ENCODE measurements around the gene PSMD1.
"Not testable (repeated sequence)": the region's sequence is repeated elsewhere in the genome, so short reads cannot be mapped to it uniquely, and the experiment has no call there.

The PSMD1 gene

DNA sequence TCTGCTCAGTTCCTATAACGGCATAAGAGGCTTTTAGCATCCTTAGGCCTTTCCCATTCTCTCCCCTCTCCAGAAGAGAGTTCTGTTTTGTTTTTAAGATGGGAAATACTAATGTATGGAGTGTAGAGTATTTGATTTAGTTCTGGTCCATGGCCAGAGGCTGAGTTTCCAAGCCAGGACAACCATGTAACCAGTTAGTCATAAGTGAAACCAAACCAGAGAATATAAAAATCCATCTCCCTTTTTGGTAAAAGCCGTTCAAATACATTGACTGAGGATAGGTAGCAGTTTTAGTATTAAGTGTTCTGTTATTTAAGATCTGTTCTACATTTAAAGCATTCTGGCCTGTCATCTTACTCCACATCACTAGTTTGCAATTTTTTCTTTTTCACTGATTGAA is 3.1 kb downstream of the PSMD1 start:
- no peaks in the 10 kb centered on the region for H3K9me3 Mint-ChIP-seq
- H3K27ac Mint-ChIP-seq, result peak overlapping the region; percentile 54
- peaks cover 75% of the 10 kb centered on the region for H3K36me3 Mint-ChIP-seq (ENCODE audit: low read depth)
- peak overlapping the region; percentile 95 for H3K4me3 Mint-ChIP-seq
- no peaks in the 10 kb centered on the region for H3K27me3 Mint-ChIP-seq
- no peak for DNase-seq
- H3K4me1 Mint-ChIP-seq (ENCODE audit: low read depth), result peaks cover 48% of the 10 kb centered on the region

DNA sequence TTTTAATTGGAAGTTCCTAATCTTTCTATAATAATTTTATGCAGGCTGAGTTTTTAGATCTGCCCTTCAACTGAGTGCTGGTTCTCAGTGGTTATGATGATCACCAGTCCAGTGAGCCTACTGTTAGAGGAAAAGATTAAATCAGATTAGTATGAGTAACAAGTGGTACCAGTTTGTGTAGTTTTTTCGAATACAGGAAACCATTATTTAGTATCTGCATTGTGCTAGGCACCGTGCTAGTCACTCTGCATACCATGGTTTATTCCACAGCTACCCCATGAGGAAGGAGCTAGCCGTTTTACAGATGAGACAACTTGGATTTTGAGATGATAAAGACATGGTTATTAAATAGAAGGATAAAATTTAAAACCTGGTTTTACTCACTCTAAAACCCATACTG is 6.1 kb downstream of the PSMD1 start:
- Mint-ChIP-seq H3K27ac (no peak overlapping the region), H3K9me3 (no peaks in the 10 kb centered on the region), H3K27me3 (no peaks in the 10 kb centered on the region), H3K4me3 (no peak overlapping the region), H3K4me1 (ENCODE audit: low read depth) (peaks cover 47% of the 10 kb centered on the region), H3K36me3 (ENCODE audit: low read depth) (peaks cover 95% of the 10 kb centered on the region)
- DNase-seq, result no peak

DNA sequence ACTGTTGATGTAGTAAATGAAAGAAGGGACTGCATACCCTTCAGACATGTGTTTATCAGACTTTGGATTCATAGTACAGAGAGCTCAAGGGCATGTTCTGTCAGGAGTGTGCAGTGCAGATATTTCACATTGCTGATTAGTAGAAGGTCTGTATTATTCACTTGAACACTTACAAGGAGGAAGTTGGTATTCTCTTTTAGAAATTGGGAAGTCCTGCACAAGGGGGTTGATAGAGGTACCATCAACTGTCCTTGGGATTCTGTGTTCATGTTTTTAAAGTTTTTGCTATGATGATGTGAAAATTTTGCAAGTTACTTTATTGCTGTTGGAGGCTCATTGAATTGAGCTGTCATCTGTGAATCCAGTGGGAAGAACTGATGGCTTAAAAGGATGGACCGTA is 6.7 kb downstream of the PSMD1 start:
- H3K27ac Mint-ChIP-seq, result no peak overlapping the region
- no peak for DNase-seq
- no peak overlapping the region for H3K4me3 Mint-ChIP-seq
- H3K4me1 Mint-ChIP-seq (ENCODE audit: low read depth), result peaks cover 47% of the 10 kb centered on the region
- no peaks in the 10 kb centered on the region for H3K27me3 Mint-ChIP-seq
- H3K9me3 Mint-ChIP-seq, result no peaks in the 10 kb centered on the region
- peaks cover 95% of the 10 kb centered on the region for H3K36me3 Mint-ChIP-seq (ENCODE audit: low read depth)

DNA sequence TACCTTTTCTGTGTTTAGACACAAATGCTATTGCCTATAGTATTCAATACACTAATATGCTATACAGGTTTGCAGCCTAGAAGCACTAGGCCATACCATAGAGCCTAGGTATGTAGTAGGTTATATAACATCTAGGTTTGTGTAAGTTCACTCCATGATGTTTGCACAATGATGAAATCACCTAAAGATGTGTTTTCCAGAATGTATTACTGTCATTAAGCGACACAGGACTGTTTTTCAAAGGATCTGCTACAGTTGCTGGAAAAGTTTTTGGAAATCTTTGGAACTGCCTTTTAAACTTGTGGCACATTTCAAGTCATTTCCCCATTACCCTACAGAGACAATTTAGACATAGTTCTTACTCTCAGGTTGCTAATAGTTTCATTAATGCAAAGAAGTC is 9.3 kb downstream of the PSMD1 start:
- Mint-ChIP-seq H3K27me3 (no peaks in the 10 kb centered on the region), H3K27ac (no peak overlapping the region), H3K4me3 (no peak overlapping the region), H3K9me3 (no peaks in the 10 kb centered on the region), H3K36me3 (ENCODE audit: low read depth) (peaks cover 93% of the 10 kb centered on the region), H3K4me1 (ENCODE audit: low read depth) (peaks cover 31% of the 10 kb centered on the region)
- no peak for DNase-seq

DNA sequence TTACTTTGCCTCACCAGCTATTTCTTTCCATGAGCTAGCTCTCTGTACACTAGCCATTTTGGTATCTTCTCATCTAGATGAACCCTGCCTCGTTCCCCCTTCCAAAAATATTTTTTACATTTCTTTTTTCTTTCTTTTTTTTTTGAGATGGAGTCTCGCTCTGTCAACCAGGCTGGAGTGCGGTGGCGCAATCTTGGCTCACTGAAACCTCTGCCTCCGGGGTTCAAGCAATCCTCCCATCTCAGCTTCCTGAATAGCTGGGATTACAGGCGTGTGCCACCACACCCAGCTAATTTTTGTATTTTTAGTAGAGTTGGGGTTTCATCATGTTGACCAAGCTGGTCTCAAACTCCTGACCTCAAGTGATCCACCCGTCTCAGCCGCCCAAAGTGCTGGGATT is 10.9 kb downstream of the PSMD1 start:
- peaks cover 92% of the 10 kb centered on the region for H3K36me3 Mint-ChIP-seq (ENCODE audit: low read depth)
- not testable (repeated sequence) for H3K9me3 Mint-ChIP-seq, DNase-seq, H3K4me3 Mint-ChIP-seq, H3K27me3 Mint-ChIP-seq
- peak overlapping the region; percentile 24 for H3K27ac Mint-ChIP-seq
- H3K4me1 Mint-ChIP-seq (ENCODE audit: low read depth), result peaks cover 19% of the 10 kb centered on the region

DNA sequence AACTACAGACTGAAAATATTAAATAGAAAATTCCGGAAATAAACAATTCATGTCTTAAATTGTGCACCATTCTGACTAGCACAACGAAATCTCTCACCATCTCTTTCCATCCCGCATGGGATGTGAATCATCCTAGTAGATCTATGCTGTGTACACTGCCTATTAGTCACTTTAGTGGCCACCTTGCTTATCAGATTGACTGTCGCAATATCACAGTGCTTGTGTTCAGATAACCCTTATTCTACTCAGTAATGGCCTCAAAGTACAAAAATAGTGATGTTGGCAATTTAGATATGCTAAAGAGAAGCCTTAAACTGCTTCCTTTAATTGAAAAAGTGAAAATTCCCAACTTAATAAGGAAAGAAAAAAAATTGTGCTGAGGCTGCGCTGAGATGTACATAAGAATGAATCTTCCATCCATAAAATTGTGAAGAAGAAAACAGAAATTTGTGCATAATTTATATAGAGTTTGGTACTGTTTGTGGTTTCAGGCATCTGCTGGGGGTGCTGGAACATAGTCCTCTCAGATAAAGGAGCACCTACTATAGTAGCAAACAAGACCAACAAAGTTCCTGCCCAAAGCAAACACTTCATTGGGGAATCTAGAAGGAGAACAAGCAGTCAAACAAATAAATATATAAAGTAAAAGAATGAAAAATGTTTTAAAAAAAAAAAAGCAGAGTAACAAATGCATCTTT is 12.0 kb downstream of the PSMD1 start:
- Mint-ChIP-seq H3K4me3 (no peak overlapping the region), H3K4me1 (ENCODE audit: low read depth) (peaks cover 19% of the 10 kb centered on the region), H3K36me3 (ENCODE audit: low read depth) (peaks cover 90% of the 10 kb centered on the region), H3K27ac (peak overlapping the region; percentile 42), H3K9me3 (no peaks in the 10 kb centered on the region), H3K27me3 (no peaks in the 10 kb centered on the region)
- no peak for DNase-seq

DNA sequence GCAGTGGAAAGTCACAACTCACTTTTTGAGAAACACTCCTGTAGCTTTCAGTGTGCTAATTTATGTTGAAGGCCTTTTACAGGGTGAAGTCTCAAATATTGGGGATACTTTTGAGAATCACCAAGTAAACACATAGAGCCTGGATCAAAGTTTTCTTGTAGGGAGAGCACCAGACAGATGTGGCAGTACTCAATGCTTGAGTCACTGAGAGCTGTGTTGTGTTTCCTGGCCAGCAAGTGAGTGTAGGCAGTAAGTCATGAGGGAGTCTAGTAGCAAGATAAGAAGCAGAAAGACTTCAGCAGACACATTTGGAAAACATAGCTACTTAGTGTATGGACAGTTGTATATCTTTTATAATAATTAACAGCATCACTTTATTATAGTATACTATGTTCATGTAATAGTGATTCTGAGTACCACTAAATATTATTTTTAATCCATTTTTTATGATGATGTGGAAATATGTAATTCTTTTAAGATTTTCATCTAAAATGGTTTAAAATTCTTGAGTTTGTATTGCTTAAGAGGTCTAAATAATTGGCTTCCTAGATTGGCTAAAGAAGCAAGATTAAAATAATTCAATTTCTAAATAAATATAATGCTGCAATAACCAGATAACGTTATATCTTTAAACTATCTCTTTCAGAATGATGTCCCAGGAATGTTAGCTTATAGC is 12.8 kb downstream of the PSMD1 start:
- Mint-ChIP-seq H3K9me3 (no peaks in the 10 kb centered on the region), H3K27me3 (no peaks in the 10 kb centered on the region), H3K4me3 (no peak overlapping the region), H3K36me3 (ENCODE audit: low read depth) (peaks cover 86% of the 10 kb centered on the region), H3K4me1 (ENCODE audit: low read depth) (peaks cover 19% of the 10 kb centered on the region), H3K27ac (no peak overlapping the region)
- no peak for DNase-seq

DNA sequence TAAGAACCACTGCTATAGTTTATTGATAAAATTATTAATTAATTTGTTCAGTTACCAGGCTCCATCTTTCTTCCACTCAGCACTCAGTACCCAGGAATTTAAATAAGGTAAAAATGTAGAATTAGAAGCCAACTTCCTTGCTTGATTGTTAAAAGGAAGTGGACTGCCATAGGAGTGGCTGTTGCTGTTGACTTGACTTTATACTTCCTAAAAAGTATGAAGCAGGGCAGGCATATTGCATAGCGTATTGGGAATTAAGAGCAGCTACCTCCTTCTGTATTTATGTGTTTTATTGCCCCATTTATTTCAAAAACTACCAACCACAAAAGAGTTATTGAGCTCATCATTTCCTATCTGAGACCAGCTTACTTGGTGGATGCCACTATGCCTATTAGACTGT is 27.9 kb downstream of the PSMD1 start:
- peaks cover 95% of the 10 kb centered on the region for H3K36me3 Mint-ChIP-seq (ENCODE audit: low read depth)
- no peaks in the 10 kb centered on the region for H3K9me3 Mint-ChIP-seq
- H3K27ac Mint-ChIP-seq, result no peak overlapping the region
- no peaks in the 10 kb centered on the region for H3K27me3 Mint-ChIP-seq
- H3K4me3 Mint-ChIP-seq, result no peak overlapping the region
- DNase-seq, result no peak
- no peaks in the 10 kb centered on the region for H3K4me1 Mint-ChIP-seq (ENCODE audit: low read depth)

DNA sequence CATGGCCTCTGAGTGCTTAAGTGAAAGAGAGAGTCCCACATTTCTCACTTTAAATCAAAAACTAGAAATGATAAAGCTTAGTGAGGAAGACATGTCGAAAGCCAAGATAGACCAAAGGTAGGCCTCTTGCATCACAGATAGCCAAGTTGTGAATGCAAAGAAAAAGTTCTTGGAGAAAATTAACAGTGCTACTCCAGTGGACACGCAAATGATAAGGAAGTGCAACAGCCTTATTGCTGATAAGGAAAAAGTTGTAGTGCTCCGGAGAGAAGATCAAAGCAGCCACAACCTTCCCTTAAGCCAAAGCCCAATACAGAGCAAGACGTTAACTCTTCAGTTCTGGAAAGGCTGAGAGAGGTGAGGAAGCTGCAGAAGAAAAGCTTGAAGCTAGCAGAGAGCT is 32.1 kb downstream of the PSMD1 start:
- H3K27ac Mint-ChIP-seq, result no peak overlapping the region
- no peaks in the 10 kb centered on the region for H3K4me1 Mint-ChIP-seq (ENCODE audit: low read depth)
- no peak for DNase-seq
- peaks cover 94% of the 10 kb centered on the region for H3K36me3 Mint-ChIP-seq (ENCODE audit: low read depth)
- H3K4me3 Mint-ChIP-seq, result no peak overlapping the region
- H3K27me3 Mint-ChIP-seq, result no peaks in the 10 kb centered on the region
- H3K9me3 Mint-ChIP-seq, result no peaks in the 10 kb centered on the region

DNA sequence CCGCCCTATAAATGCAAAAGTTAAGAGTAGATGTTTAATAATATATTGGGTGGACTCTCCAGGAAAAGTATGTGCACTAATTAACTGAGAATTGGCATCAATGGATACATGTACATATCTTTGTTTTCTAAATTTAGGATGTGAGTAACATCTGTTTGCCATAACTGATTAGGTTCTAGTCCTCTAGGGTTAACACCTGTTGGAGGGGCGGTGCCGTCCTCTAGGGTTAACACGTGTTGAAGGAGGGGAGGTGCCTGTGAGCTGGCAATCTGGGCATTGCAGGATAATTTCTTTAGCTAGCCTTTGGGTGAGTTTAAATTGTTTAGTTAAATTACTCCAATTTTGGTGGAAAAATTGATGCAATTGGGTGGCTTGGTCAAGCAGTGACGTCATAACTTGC is 37.3 kb downstream of the PSMD1 start:
- H3K4me1 Mint-ChIP-seq (ENCODE audit: low read depth), result no peaks in the 10 kb centered on the region
- no peaks in the 10 kb centered on the region for H3K27me3 Mint-ChIP-seq
- no peak for DNase-seq
- H3K27ac Mint-ChIP-seq, result no peak overlapping the region
- no peak overlapping the region for H3K4me3 Mint-ChIP-seq
- peaks cover 98% of the 10 kb centered on the region for H3K36me3 Mint-ChIP-seq (ENCODE audit: low read depth)
- peaks cover 21% of the 10 kb centered on the region for H3K9me3 Mint-ChIP-seq

DNA sequence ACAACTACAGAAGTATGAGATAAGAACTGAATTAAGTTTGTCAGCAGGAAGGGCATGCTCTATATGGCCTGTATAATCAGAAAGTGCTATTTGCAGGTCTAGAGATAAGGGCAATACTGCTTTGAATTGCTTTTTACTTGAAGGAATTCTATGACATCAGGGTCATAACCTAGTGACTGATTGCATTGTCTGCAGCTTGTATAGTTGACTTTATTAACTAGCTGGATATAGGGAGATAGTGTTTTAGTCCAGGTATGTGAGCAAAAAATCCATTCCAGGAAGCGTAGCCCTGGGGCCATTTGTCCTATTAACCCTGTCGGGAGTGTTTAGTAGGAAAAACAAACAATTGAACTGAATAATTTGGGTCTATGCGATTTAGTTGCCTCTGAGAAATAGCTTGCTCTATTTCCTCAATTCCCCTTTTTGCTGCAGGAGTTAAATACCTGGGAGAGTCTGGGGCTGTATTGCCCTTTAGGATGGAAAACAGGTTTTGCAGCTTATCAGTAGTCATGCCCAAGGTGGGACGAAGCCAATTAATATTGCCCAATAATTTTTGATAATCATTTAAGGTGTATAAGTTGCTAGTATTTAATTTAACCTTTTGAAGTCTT is 38.2 kb downstream of the PSMD1 start:
- Mint-ChIP-seq H3K4me1 (ENCODE audit: low read depth) (no peaks in the 10 kb centered on the region), H3K27ac (no peak overlapping the region), H3K4me3 (no peak overlapping the region), H3K9me3 (peaks cover 27% of the 10 kb centered on the region), H3K27me3 (no peaks in the 10 kb centered on the region), H3K36me3 (ENCODE audit: low read depth) (peaks cover 99% of the 10 kb centered on the region)
- no peak for DNase-seq

DNA sequence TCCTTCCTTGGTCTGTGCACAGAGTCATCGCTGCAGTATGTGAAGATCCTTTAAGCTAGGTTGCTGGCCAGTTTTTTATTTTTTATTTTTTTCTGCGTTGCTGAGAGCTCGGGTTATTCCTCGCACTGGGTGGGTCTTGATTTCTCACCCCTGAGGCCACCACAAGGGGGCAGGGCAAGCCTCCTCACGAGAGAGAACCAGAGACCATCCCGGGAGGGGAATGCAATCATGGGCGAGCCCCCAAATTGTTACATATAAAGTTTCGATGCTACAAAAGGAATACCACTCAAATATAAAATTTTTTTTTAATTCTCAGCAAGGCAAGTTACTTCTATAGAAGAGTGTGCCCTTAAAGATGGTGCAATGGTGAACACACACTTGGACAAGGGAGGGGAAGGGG is 43.3 kb downstream of the PSMD1 start:
- H3K36me3 Mint-ChIP-seq (ENCODE audit: low read depth), result peaks cover 84% of the 10 kb centered on the region
- no peak for DNase-seq
- H3K4me3 Mint-ChIP-seq, result no peak overlapping the region
- H3K9me3 Mint-ChIP-seq, result peaks cover 31% of the 10 kb centered on the region
- H3K27ac Mint-ChIP-seq, result no peak overlapping the region
- H3K4me1 Mint-ChIP-seq (ENCODE audit: low read depth), result peaks cover 17% of the 10 kb centered on the region
- H3K27me3 Mint-ChIP-seq, result no peaks in the 10 kb centered on the region

DNA sequence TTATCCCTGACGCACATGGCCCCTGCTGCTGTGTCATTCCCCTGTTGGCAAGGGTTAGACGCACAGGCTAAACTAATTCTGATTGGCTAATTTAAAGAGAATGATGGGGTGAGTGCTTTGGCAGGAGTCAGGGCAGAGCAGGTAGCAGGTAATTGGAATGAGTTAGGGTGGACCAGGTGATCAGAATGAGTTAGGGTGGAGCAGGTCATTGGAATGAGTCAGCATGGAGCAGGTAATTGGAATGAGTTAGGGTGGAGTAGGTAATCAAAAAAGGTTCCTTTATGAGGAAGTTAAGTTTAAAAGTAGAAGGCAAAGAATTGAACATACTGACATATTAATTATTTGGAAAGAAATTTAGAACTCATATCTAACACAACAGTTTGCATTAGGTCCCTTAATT is 43.7 kb downstream of the PSMD1 start:
- not testable (repeated sequence) for H3K27me3 Mint-ChIP-seq, H3K27ac Mint-ChIP-seq, DNase-seq, H3K4me3 Mint-ChIP-seq
- H3K4me1 Mint-ChIP-seq (ENCODE audit: low read depth), result peaks cover 17% of the 10 kb centered on the region
- peaks cover 82% of the 10 kb centered on the region for H3K36me3 Mint-ChIP-seq (ENCODE audit: low read depth)
- peaks cover 31% of the 10 kb centered on the region for H3K9me3 Mint-ChIP-seq

DNA sequence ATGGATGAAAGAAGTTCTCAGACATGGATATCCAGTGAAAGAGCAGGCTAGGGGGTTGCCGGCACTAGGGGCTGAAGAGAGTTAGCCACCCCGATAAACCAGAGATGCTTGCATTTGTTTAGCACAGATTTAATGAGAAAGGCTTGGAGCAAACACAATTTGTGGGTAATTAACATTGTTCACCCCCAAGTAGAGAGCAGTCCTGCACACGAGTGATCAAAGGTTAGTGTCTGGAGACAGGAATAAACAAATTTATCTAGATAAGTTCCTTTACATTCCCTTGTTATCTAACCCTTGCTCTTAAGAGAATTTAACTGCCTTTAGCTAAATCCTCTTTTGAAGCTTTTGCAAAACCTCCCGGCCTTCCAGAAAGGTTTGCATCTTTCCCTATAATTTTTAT is 44.3 kb downstream of the PSMD1 start:
- Mint-ChIP-seq H3K9me3 (peaks cover 28% of the 10 kb centered on the region), H3K27ac (no peak overlapping the region), H3K4me3 (no peak overlapping the region), H3K27me3 (no peaks in the 10 kb centered on the region), H3K4me1 (ENCODE audit: low read depth) (peaks cover 17% of the 10 kb centered on the region), H3K36me3 (ENCODE audit: low read depth) (peaks cover 82% of the 10 kb centered on the region)
- no peak for DNase-seq

DNA sequence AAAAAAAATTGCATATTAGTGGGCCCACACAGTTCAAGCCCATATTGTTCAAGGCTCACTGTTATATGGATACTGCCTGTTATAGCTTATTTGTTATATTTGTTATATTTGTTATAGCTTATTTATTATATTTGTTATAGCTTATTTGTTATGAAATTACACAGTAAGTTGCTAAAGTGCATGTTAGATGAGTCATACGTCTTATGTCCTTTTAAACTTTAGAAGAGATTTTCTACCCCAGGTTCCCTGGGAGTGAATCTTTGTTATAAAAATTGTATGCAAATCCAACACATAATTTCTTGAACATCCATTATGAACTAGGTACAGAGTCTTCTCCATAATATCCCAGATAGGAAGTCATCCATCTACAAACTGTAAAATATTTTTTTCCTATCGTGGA is 46.1 kb downstream of the PSMD1 start:
- Mint-ChIP-seq H3K4me3 (no peak overlapping the region), H3K4me1 (ENCODE audit: low read depth) (peaks cover 20% of the 10 kb centered on the region), H3K36me3 (ENCODE audit: low read depth) (peaks cover 82% of the 10 kb centered on the region), H3K27me3 (no peaks in the 10 kb centered on the region), H3K9me3 (peaks cover 19% of the 10 kb centered on the region), H3K27ac (no peak overlapping the region)
- no peak for DNase-seq
